Measurements from ENCODE around the gene FBLL1.
"Not testable (repeated sequence)": the region's sequence is repeated elsewhere in the genome, so short reads cannot be mapped to it uniquely, and the experiment has no call there.

GRCh38 chr5:168574156-168574555 is 45.1 kb downstream of the FBLL1 start:
- TF ChIP-seq POLR2A, CTCF, EP300 (IDR thresholded peaks at IDR 0.05): not testable (repeated sequence)

Measured in ovary (tissue), 3 donors.